NCI-H446 (cell line): ENCODE data around the gene MFSD12.

Experiments used
- DNase-seq, 2 experiments: peaks; one replicate each; lab custom pipeline; 2025; lab: John Stamatoyannopoulos, UW

MFSD12 gene

GRCh38 chr19:3555653-3556422 is 1.5 kb downstream of the MFSD12 start:
- no peak for DNase-seq

- DNase-seq: no peak
Observed at GRCh38 chr19:3554254-3555083, 2.9 kb downstream of the MFSD12 start.

GRCh38 chr19:3551792-3552095 is 5.6 kb downstream of the MFSD12 start:
- no peak for DNase-seq

- DNase-seq: no peak
Observed at GRCh38 chr19:3550947-3551791, 6.2 kb downstream of the MFSD12 start.

- no peak for DNase-seq
Observed at GRCh38 chr19:3549816-3550215, 7.6 kb downstream of the MFSD12 start.

GRCh38 chr19:3548606-3549005 is 8.8 kb downstream of the MFSD12 start:
- no peak for DNase-seq

- DNase-seq: no peak
Observed at GRCh38 chr19:3547767-3548282, 9.6 kb downstream of the MFSD12 start.

GRCh38 chr19:3547301-3547731 is 10.1 kb downstream of the MFSD12 start:
- peak in 1 of 2 experiments; percentile 33 for DNase-seq

GRCh38 chr19:3546119-3546518 is 11.3 kb downstream of the MFSD12 start:
- no peak for DNase-seq

- DNase-seq: no peak
Observed at GRCh38 chr19:3545669-3546034, 11.7 kb downstream of the MFSD12 start.

GRCh38 chr19:3544742-3545668 is 12.4 kb downstream of the MFSD12 start:
- DNase-seq: peak in 1 of 2 experiments; percentile 52

GRCh38 chr19:3544058-3544376 is 13.4 kb downstream of the MFSD12 start:
- DNase-seq: no peak

GRCh38 chr19:3543150-3544057 is 14.0 kb downstream of the MFSD12 start:
- DNase-seq: no peak

- no peak for DNase-seq
Observed at GRCh38 chr19:3539756-3540118, 17.6 kb downstream of the MFSD12 start.

GRCh38 chr19:3538965-3539755 is 18.2 kb downstream of the MFSD12 start, which contains the start of gene TEKTIP1:
Gene TEKTIP1 (plus strand): TSS chr19:3539174. CDS start chr19:3539178, 4 bp downstream.
- no peak for DNase-seq

GRCh38 chr19:3538258-3538929 is 19.0 kb downstream of the MFSD12 start:
- DNase-seq: no peak

GRCh38 chr19:3537438-3538240 is 19.7 kb downstream of the MFSD12 start:
- no peak for DNase-seq

GRCh38 chr19:3537101-3537437 is 20.3 kb downstream of the MFSD12 start:
- no peak for DNase-seq
